C4-2B (cell line): ENCODE results near the gene TDP2.

Source experiments
- ZFX ChIP-seq: fragments of 450-650 bp; IDR thresholded peaks from 2 replicates; pipeline ENCODE4 v1.6.1; 2017
- TF ChIP-seq, protein P1 (sequence below): fragments of 450-650 bp; conservative IDR thresholded peaks from 2 replicates; pipeline ENCODE4 v1.5.1; 2017; ENCODE audit warnings: mild to moderate bottlenecking

GRCh38 chr6:24620637-24621036, 46.1 kb downstream of the TDP2 start:
- TF ChIP-seq, protein P1, sequence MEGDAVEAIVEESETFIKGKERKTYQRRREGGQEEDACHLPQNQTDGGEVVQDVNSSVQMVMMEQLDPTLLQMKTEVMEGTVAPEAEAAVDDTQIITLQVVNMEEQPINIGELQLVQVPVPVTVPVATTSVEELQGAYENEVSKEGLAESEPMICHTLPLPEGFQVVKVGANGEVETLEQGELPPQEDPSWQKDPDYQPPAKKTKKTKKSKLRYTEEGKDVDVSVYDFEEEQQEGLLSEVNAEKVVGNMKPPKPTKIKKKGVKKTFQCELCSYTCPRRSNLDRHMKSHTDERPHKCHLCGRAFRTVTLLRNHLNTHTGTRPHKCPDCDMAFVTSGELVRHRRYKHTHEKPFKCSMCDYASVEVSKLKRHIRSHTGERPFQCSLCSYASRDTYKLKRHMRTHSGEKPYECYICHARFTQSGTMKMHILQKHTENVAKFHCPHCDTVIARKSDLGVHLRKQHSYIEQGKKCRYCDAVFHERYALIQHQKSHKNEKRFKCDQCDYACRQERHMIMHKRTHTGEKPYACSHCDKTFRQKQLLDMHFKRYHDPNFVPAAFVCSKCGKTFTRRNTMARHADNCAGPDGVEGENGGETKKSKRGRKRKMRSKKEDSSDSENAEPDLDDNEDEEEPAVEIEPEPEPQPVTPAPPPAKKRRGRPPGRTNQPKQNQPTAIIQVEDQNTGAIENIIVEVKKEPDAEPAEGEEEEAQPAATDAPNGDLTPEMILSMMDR: no peak
- no peak for TF ChIP-seq ZFX
